ENCODE measurements around the gene CDKN1C. TPM values are rescaled to one million over a fixed set of nuclear protein-coding genes. Genes with fewer than 3 reads are reported as not detected.

Gene CDKN1C
- total and polyA plus RNA-seq, 2 experiments from 2014 or later, result 470 to 526 TPM

DNA sequence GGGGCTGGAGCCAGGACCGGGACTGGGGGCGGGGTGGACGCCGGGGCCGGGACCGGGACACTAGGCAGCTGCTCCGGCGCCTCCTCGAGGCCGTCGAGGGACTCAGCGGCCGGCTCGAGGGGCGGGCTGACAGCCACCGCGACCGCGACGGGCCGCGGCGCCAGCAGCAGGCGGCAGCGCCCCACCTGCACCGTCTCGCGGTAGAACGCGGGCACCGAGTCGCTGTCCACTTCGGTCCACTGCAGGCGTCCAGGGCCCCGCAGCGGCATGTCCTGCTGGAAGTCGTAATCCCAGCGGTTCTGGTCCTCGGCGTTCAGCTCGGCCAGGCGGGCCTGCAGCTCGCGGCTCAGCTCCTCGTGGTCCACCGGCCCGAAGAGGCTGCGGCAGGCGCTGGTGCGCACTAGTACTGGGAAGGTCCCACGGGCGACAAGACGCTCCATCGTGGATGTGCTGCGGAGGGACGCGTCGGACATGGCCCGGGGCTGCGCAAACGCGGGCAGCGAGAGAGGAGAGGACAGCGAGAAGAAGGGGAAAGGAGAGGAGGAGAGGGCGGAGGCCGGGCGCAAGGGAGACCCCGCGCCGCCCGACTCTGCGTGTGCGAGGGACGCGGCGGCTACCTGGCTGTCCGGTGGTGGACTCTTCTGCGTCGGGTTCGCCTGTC lies 428 bp downstream of the CDKN1C start:
- Histone ChIP-seq H3K4me2 (peak overlapping the region; percentile 92), H3K4me3 (peak overlapping the region; percentile 96), H3K79me2 (peaks cover 31% of the 10 kb centered on the region), H4K20me1 (ENCODE audit: insufficient read depth, poor library complexity, severe bottlenecking) (peaks cover 25% of the 10 kb centered on the region), H2AFZ (peak overlapping the region; percentile 40), H3K27me3 (no peaks in the 10 kb centered on the region), H3K9me3 (ENCODE audit: low read depth) (no peaks in the 10 kb centered on the region), H3K9me2 (replicated peaks; ENCODE audit: insufficient read depth) (no peaks in the 10 kb centered on the region), H3K36me3 (replicated peaks; ENCODE audit: insufficient read depth, low read depth) (no peaks in the 10 kb centered on the region), H3K27ac (peak overlapping the region; percentile 92), H3K4me1 (ENCODE audit: insufficient read depth) (peaks cover 20% of the 10 kb centered on the region)
- peak; percentile 87 for DNase-seq (ENCODE audit: low spot score)
- TF ChIP-seq EZH2 (IDR thresholded peaks at IDR 0.05; ENCODE audit: borderline replicate concordance) (no peak), EZH2phosphoT487 (IDR thresholded peaks at IDR 0.05; ENCODE audit: low read depth, severe bottlenecking, unreplicated experiment) (no peak)
- TF ChIP-seq, protein P1, sequence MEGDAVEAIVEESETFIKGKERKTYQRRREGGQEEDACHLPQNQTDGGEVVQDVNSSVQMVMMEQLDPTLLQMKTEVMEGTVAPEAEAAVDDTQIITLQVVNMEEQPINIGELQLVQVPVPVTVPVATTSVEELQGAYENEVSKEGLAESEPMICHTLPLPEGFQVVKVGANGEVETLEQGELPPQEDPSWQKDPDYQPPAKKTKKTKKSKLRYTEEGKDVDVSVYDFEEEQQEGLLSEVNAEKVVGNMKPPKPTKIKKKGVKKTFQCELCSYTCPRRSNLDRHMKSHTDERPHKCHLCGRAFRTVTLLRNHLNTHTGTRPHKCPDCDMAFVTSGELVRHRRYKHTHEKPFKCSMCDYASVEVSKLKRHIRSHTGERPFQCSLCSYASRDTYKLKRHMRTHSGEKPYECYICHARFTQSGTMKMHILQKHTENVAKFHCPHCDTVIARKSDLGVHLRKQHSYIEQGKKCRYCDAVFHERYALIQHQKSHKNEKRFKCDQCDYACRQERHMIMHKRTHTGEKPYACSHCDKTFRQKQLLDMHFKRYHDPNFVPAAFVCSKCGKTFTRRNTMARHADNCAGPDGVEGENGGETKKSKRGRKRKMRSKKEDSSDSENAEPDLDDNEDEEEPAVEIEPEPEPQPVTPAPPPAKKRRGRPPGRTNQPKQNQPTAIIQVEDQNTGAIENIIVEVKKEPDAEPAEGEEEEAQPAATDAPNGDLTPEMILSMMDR (IDR thresholded peaks at IDR 0.05; ENCODE audit: poor library complexity), result peak; percentile 46
- 2% methylated on average over 52 of the region's 80 CpGs for WGBS (ENCODE audit: low lambda C conversion rate, missing lambda C conversion rate)

DNA sequence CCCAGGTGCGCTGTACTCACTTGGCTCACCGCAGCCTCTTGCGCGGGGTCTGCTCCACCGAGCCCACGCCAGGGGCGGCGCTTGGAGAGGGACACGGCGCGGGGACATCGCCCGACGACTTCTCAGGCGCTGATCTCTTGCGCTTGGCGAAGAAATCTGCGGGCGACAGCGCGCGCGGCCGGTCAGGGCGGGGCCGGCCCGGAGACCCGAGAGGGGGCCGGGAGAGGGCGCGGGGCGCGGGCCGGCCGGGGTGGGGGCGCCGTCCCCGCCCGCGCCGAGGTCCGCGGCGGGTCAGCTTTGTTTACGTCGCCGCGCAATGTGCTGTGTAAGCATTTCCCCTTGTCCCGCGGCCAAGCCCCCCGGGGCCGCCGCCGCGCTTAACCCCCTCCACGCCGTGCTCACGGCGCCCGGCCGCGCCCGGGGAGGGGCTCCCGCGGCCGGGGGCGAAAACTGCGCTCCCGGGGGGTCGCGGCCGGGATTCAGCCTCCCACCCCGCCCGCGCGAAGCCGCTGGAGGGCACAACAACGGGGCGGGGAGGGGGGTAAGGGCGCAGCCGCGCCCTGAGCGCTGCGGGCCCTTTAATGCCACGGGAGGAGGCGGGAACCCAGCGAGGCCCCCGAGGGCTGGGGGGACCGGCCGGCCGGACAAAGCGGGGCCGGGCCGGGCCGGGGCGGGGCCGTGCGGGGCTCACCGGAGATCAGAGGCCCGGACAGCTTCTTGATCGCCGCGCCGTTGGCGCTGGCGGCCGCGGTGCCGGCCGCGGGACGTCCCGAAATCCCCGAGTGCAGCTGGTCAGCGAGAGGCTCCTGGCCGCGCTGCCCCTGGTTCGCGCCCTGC lies 1.4 kb downstream of the CDKN1C start:
- peak overlapping the region; percentile 94 for H3K27ac ChIP-seq
- H3K4me2 ChIP-seq, result peak overlapping the region; percentile 95
- no peaks in the 10 kb centered on the region for H3K9me3 ChIP-seq (ENCODE audit: low read depth)
- TF ChIP-seq EZH2phosphoT487 (IDR thresholded peaks at IDR 0.05; ENCODE audit: low read depth, severe bottlenecking, unreplicated experiment) (no peak), EZH2 (IDR thresholded peaks at IDR 0.05; ENCODE audit: borderline replicate concordance) (no peak)
- TF ChIP-seq, protein P1 (IDR thresholded peaks at IDR 0.05; ENCODE audit: poor library complexity), result no peak
- peaks cover 25% of the 10 kb centered on the region for H4K20me1 ChIP-seq (ENCODE audit: insufficient read depth, poor library complexity, severe bottlenecking)
- no peaks in the 10 kb centered on the region for H3K9me2 ChIP-seq (replicated peaks; ENCODE audit: insufficient read depth)
- peak; percentile 58 for DNase-seq (ENCODE audit: low spot score)
- peaks cover 20% of the 10 kb centered on the region for H3K4me1 ChIP-seq (ENCODE audit: insufficient read depth)
- H2AFZ ChIP-seq, result no peak overlapping the region
- H3K27me3 ChIP-seq, result no peaks in the 10 kb centered on the region
- H3K36me3 ChIP-seq (replicated peaks; ENCODE audit: insufficient read depth, low read depth), result peaks cover 3% of the 10 kb centered on the region
- H3K4me3 ChIP-seq, result peak overlapping the region; percentile 95
- H3K79me2 ChIP-seq, result peaks cover 31% of the 10 kb centered on the region
- 2% methylated on average over 15 of the region's 119 CpGs for WGBS (ENCODE audit: low lambda C conversion rate, missing lambda C conversion rate)

DNA sequence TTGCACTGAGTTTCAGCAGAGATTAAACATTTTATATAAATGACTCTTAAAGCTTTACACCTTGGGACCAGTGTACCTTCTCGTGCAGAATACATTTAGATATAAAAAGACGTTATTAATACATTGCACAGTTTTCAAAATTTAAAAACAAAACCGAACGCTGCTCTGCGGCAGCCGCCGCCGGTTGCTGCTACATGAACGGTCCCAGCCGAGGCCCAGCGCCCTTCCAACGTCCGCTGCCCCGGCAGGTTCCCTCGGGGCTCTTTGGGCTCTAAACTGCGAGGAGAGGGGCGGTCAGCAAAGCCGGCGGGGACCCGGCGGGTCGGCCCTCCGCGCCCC lies 2.0 kb downstream of the CDKN1C start:
- H4K20me1 ChIP-seq (ENCODE audit: insufficient read depth, poor library complexity, severe bottlenecking), result peaks cover 25% of the 10 kb centered on the region
- peak overlapping the region; percentile 95 for H3K4me3 ChIP-seq
- no peak for DNase-seq (ENCODE audit: low spot score)
- H3K9me2 ChIP-seq (replicated peaks; ENCODE audit: insufficient read depth), result no peaks in the 10 kb centered on the region
- H2AFZ ChIP-seq, result no peak overlapping the region
- TF ChIP-seq EZH2 (IDR thresholded peaks at IDR 0.05; ENCODE audit: borderline replicate concordance) (no peak), EZH2phosphoT487 (IDR thresholded peaks at IDR 0.05; ENCODE audit: low read depth, severe bottlenecking, unreplicated experiment) (no peak)
- TF ChIP-seq, protein P1 (IDR thresholded peaks at IDR 0.05; ENCODE audit: poor library complexity), result no peak
- H3K27ac ChIP-seq, result peak overlapping the region; percentile 94
- H3K4me1 ChIP-seq (ENCODE audit: insufficient read depth), result peaks cover 20% of the 10 kb centered on the region
- H3K9me3 ChIP-seq (ENCODE audit: low read depth), result no peaks in the 10 kb centered on the region
- H3K79me2 ChIP-seq, result peaks cover 31% of the 10 kb centered on the region
- WGBS (ENCODE audit: low lambda C conversion rate, missing lambda C conversion rate), result 5% methylated on average over 24 of the region's 24 CpGs
- peak overlapping the region; percentile 95 for H3K4me2 ChIP-seq
- H3K36me3 ChIP-seq (replicated peaks; ENCODE audit: insufficient read depth, low read depth), result peaks cover 3% of the 10 kb centered on the region
- no peaks in the 10 kb centered on the region for H3K27me3 ChIP-seq

All from hepatocyte (in vitro differentiated cells).